ENCODE data around the gene TBC1D4.

Gene TBC1D4

GRCh38 chr13:75347925-75348324, 134.0 kb downstream of the TBC1D4 start:
- DNase-seq (ENCODE audit: low read depth), result no peak
- in situ Hi-C loops (cut with HindIII; ENCODE audit: low sequenced_read_pairs), result no loop called here
- no peak overlapping the region for H3K4me3 ChIP-seq (ENCODE audit: low read depth, low read length)
- TF ChIP-seq CTCF (IDR thresholded peaks at IDR 0.05; ENCODE audit: low read depth, low read length, missing control alignments), result no peak

GRCh38 chr13:75347457-75347856, 134.5 kb downstream of the TBC1D4 start:
- DNase-seq (ENCODE audit: low read depth), result no peak
- no peak for TF ChIP-seq CTCF (IDR thresholded peaks at IDR 0.05; ENCODE audit: low read depth, low read length, missing control alignments)
- H3K4me3 ChIP-seq (ENCODE audit: low read depth, low read length), result no peak overlapping the region
- in situ Hi-C loops (cut with HindIII; ENCODE audit: low sequenced_read_pairs), result no loop called here

- in situ Hi-C loops (cut with HindIII; ENCODE audit: low sequenced_read_pairs), result no loop called here
- no peak overlapping the region for H3K4me3 ChIP-seq (ENCODE audit: low read depth, low read length)
- no peak for TF ChIP-seq CTCF (IDR thresholded peaks at IDR 0.05; ENCODE audit: low read depth, low read length, missing control alignments)
- DNase-seq (ENCODE audit: low read depth), result no peak
Measured at GRCh38 chr13:75345193-75345592, 136.8 kb downstream of the TBC1D4 start.

GRCh38 chr13:75341028-75341427, 140.9 kb downstream of the TBC1D4 start:
- no peak for DNase-seq (ENCODE audit: low read depth)
- in situ Hi-C loops (cut with HindIII; ENCODE audit: low sequenced_read_pairs), result no loop called here
- no peak overlapping the region for H3K4me3 ChIP-seq (ENCODE audit: low read depth, low read length)
- no peak for TF ChIP-seq CTCF (IDR thresholded peaks at IDR 0.05; ENCODE audit: low read depth, low read length, missing control alignments)

- TF ChIP-seq CTCF (IDR thresholded peaks at IDR 0.05; ENCODE audit: low read depth, low read length, missing control alignments), result no peak
- no peak for DNase-seq (ENCODE audit: low read depth)
- in situ Hi-C loops (cut with HindIII; ENCODE audit: low sequenced_read_pairs), result no loop called here
- H3K4me3 ChIP-seq (ENCODE audit: low read depth, low read length), result no peak overlapping the region
Measured at GRCh38 chr13:75339635-75340374, 142.2 kb downstream of the TBC1D4 start.

- no peak for TF ChIP-seq CTCF (IDR thresholded peaks at IDR 0.05; ENCODE audit: low read depth, low read length, missing control alignments)
- no peak overlapping the region for H3K4me3 ChIP-seq (ENCODE audit: low read depth, low read length)
- in situ Hi-C loops (cut with HindIII; ENCODE audit: low sequenced_read_pairs), result no loop called here
- DNase-seq (ENCODE audit: low read depth), result no peak
Measured at GRCh38 chr13:75334634-75335447, 147.1 kb downstream of the TBC1D4 start.

Measured in astrocyte of the cerebellum (primary cell).